ENCODE results near the gene CGB7.

DNA sequence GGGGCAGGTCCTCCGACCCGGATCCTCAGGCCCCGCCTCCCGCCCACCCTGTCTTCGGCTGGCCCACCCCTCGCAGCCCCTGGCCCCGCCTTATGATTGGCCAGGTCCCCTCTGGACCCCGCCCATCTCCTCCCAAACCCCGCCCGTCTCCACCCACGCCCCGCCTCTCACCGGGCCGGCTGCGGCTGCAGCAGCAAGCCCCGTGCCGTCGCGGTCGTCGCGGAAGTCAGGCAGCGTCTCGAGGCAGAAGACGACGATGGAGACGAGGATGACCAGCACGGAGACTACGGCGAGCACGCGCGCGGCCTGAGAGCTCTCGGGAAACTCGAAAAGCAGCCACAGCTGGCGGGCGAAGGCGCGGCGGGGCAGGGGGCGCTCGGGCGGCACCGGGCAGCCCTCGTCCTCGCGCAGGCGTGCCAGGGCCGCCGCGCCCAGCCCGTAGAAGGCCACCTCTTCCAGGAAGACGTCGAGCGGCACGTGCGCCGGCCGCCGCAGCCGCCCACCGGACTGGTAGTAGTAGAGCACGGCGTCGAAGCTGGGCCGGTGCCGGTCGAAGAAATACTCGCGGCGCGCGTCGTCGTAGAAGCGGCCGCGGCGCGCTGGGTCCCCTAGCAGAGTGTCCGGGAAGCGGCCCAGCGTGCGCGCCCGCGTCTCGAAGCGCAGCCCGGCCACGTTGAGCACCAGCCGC, 14.5 kb upstream of the CGB7 start:
- TF ChIP-seq EZH2phosphoT487 (IDR thresholded peaks at IDR 0.05; ENCODE audit: insufficient read depth, low read depth) (no peak), EZH2 (IDR thresholded peaks at IDR 0.05; ENCODE audit: insufficient read depth, poor library complexity, severe bottlenecking) (no peak)
